RWPE2 (cell line): ENCODE measurements around the gene PSMC4.

ENCODE experiments used
- ATAC-seq: fragments of 200-7000 bp; cut with Tn5 transposase; 3 replicates; pipeline ENCODE4 v1.9.1; 2021; ENCODE audit warnings: low read depth
- DNase-seq: peaks from one replicate; pipeline ENCODE4 v3.0.0-alpha.2; 2020; ENCODE audit warnings: low spot score
- H3K27ac ChIP-seq: fragments of 450-650 bp; 2 replicates; pipeline ENCODE4 v1.5.1; 2017; ENCODE audit warnings: mild to moderate bottlenecking; ENCODE audit not compliant: poor library complexity, severe bottlenecking
- H3K27me3 ChIP-seq: fragments of 250-450 bp; sonication (Bioruptor Pico); 2 replicates; pipeline ENCODE4 v1.5.1; 2021; ENCODE audit warnings: mild to moderate bottlenecking, moderate library complexity; ENCODE audit not compliant: insufficient read depth, poor library complexity, severe bottlenecking
- H3K36me3 ChIP-seq: fragments of 250-450 bp; sonication (Bioruptor Pico); 2 replicates; pipeline ENCODE4 v1.5.1; 2020; ENCODE audit warnings: low read depth, mild to moderate bottlenecking, moderate library complexity
- H3K4me1 ChIP-seq: fragments of 250-450 bp; sonication (Bioruptor Pico); 2 replicates; pipeline ENCODE4 v1.5.1; 2021; ENCODE audit warnings: mild to moderate bottlenecking, moderate library complexity; ENCODE audit not compliant: insufficient read depth, poor library complexity, severe bottlenecking
- H3K4me3 ChIP-seq: fragments of 250-450 bp; sonication (Bioruptor Pico); 2 replicates; pipeline ENCODE4 v1.5.1; 2021; ENCODE audit warnings: mild to moderate bottlenecking, moderate library complexity; ENCODE audit not compliant: severe bottlenecking
- H3K9me3 ChIP-seq: fragments of 250-450 bp; sonication (Bioruptor Pico); 2 replicates; pipeline ENCODE4 v1.5.1; 2021; ENCODE audit warnings: mild to moderate bottlenecking, moderate library complexity; ENCODE audit not compliant: severe bottlenecking
- TF ChIP-seq, protein P1 (sequence below): fragments of 450-650 bp; IDR thresholded peaks from one replicate; pipeline ENCODE4 v1.5.1; 2017; ENCODE audit warnings: mild to moderate bottlenecking, moderate library complexity; ENCODE audit not compliant: poor library complexity, severe bottlenecking

PSMC4 gene

DNA sequence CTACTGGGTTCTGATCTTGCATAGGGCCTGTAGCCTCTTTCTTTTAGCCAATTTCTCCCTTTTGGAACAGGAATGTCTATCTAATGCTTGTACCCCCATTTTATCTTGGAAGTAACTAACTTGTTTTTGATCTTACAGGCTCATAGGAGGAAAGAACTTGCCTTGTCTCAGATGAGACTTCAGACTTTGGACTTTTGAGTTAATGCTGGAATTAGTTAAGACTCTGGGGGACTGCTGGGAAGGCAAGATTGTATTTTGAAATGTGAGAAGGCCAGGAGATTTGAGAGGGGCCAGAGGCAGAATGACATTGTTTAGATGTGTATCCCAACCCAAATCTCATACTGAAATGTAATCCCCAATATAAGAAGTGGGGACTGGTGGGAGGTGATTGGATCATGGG lies 23.4 kb downstream of the PSMC4 start:
- H3K36me3 ChIP-seq = 0 out of 2 replicates have a peak, but pooled peaks cover 4% of the 10 kb centered on the region
- H3K4me1 ChIP-seq = peaks cover 11% of the 10 kb centered on the region
- H3K9me3 ChIP-seq = no peaks in the 10 kb centered on the region
- TF ChIP-seq, protein P1, sequence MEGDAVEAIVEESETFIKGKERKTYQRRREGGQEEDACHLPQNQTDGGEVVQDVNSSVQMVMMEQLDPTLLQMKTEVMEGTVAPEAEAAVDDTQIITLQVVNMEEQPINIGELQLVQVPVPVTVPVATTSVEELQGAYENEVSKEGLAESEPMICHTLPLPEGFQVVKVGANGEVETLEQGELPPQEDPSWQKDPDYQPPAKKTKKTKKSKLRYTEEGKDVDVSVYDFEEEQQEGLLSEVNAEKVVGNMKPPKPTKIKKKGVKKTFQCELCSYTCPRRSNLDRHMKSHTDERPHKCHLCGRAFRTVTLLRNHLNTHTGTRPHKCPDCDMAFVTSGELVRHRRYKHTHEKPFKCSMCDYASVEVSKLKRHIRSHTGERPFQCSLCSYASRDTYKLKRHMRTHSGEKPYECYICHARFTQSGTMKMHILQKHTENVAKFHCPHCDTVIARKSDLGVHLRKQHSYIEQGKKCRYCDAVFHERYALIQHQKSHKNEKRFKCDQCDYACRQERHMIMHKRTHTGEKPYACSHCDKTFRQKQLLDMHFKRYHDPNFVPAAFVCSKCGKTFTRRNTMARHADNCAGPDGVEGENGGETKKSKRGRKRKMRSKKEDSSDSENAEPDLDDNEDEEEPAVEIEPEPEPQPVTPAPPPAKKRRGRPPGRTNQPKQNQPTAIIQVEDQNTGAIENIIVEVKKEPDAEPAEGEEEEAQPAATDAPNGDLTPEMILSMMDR = no peak
- H3K27me3 ChIP-seq = no peaks in the 10 kb centered on the region
- no peak for ATAC-seq
- no peak overlapping the region for H3K4me3 ChIP-seq
- H3K27ac ChIP-seq = no peak overlapping the region
- no peak for DNase-seq

DNA sequence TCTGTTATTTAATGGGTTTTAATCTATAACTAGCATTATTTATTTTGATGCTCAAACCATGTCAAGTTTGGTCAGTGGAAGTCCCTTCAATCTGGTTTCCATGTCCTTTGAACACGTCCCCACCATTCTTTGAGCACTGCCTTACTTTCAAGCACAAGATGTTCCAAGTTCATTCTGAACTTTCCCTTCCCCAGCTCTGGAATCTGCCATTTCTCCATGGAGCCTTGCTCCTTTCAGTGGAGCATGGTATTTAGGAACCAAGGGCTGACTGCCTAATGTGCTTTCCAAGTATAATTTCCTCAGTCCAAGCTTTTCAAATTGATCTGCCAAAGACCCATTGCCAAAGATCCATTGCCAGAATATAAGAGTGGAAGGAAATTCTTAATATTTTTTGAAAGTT lies 24.8 kb downstream of the PSMC4 start:
- peaks cover 11% of the 10 kb centered on the region for H3K4me1 ChIP-seq
- 0 out of 2 replicates have a peak, but pooled peaks cover 4% of the 10 kb centered on the region for H3K36me3 ChIP-seq
- DNase-seq (no peak), ATAC-seq (no peak)
- TF ChIP-seq, protein P1 = no peak
- no peak overlapping the region for H3K27ac ChIP-seq
- no peaks in the 10 kb centered on the region for H3K27me3 ChIP-seq
- peak overlapping the region; percentile 67 for H3K4me3 ChIP-seq
- no peaks in the 10 kb centered on the region for H3K9me3 ChIP-seq

DNA sequence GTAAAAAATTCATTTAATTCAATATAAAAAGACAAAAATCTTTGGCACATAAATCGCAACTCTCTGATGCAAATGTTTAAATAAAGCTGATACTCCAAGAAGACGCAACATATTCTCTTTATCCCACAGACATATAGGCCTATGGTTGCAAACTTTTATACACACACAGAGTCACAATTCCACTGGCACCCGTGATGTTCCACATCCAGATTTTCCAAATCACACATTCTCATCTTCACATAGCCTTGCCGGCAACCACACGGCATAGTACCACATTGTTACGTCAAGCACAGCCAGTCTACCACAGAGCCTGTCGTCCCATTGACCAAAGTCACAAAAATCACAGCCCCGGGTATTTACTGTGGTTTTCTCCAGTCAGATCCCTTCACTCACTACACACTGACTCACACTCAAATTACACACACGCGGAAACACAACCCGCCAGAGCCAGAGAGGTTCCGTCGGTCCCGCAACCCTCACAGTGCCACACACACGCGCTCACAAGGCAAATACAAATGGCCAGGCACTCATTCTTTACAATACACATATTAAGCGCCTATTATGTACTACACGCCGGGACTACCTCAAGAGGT lies 25.3 kb downstream of the PSMC4 start:
- Histone ChIP-seq H3K27me3 (no peaks in the 10 kb centered on the region), H3K4me1 (peaks cover 11% of the 10 kb centered on the region), H3K9me3 (no peaks in the 10 kb centered on the region), H3K27ac (peak overlapping the region; percentile 15), H3K4me3 (peak overlapping the region; percentile 67), H3K36me3 (0 out of 2 replicates have a peak, but pooled peaks cover 4% of the 10 kb centered on the region)
- ATAC-seq = peak; percentile 56
- no peak for DNase-seq
- TF ChIP-seq, protein P1 = no peak

DNA sequence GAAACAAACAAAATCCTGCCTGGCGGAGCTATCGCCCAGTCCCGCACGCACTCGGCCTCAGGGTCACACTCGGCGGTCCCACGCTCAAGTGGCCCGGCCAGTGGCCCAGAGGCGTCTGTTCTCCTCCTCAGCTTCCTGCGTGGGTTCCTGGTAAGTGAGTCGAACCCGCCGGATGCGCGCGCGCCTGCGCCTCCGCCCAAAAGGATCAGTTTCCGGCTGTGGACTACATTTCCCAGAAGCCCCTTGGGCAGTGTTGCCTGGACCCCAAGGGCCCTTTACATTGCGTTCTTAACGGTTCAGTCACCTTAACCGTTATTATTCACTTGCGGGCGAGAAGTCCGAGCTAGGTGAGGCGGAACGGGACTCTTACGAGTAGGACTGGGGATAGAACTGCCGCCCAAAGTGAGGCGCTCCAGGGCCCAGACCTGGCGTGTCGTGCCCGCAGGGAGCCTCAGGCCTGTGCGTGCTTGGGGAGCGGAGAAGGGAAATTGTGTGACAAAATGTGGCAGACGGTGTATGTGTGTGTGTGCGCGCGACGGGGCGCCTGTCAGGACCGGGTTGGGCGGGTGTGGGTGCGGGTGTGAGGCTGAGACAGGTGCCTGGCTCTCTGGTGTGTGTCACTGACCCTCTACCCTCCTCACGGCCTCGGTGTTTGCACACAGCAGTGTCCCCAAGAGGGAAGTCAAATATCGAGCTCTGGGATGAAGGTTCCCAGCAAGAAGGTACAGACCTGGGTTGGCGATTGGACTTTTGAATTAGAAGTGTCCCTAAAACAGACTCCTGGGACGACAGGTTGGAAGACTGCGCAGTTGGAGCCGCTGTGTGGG lies 26.1 kb downstream of the PSMC4 start, which contains the start of gene ZNF546:
Gene ZNF546, plus strand, starts transcription at position 250 of the 827 bp plus-strand sequence. CDS start 1,267 bp downstream, outside the sequence.
- TF ChIP-seq, protein P1 = no peak

More for the DNA sequence above, 26.1 kb downstream of the PSMC4 start, which contains the start of gene ZNF546:
- H3K27me3 ChIP-seq = no peaks in the 10 kb centered on the region
- H3K4me3 ChIP-seq = peak within 1 kb of the TSS; percentile 67
- H3K4me1 ChIP-seq = peaks cover 11% of the 10 kb centered on the region
- DNase-seq (peak; percentile 85), ATAC-seq (peak; percentile 94)
- H3K36me3 ChIP-seq = 0 out of 2 replicates have a peak, but pooled peaks cover 4% of the 10 kb centered on the region
- no peaks in the 10 kb centered on the region for H3K9me3 ChIP-seq
- peak within 1 kb of the TSS; percentile 15 for H3K27ac ChIP-seq
